Mucosa of stomach (tissue), 1 donor: ENCODE data around the gene ACTR6.
"Not testable (repeated sequence)": the region's sequence is repeated elsewhere in the genome, so short reads cannot be mapped to it uniquely, and the experiment has no call there.

Experiments
- H3K27me3 ChIP-seq: one replicate; pipeline ENCODE4 v1.7.0; 2013; ENCODE audit warnings: mild to moderate bottlenecking, low read length; ENCODE audit not compliant: control insufficient read depth, insufficient read depth
- H3K36me3 ChIP-seq: one replicate; pipeline ENCODE4 v1.7.0; 2013; ENCODE audit warnings: low read length; ENCODE audit not compliant: control insufficient read depth, insufficient read depth
- H3K4me1 ChIP-seq: one replicate; pipeline ENCODE4 v1.7.0; 2013; ENCODE audit warnings: mild to moderate bottlenecking, low read length; ENCODE audit not compliant: control insufficient read depth, insufficient read depth
- H3K4me3 ChIP-seq: one replicate; pipeline ENCODE4 v1.7.0; 2013; ENCODE audit warnings: low read length
- H3K9ac ChIP-seq: one replicate; pipeline ENCODE4 v1.7.0; 2013; ENCODE audit warnings: mild to moderate bottlenecking, low read length, moderate library complexity
- H3K9me3 ChIP-seq: one replicate; pipeline ENCODE4 v1.7.0; 2013; ENCODE audit warnings: mild to moderate bottlenecking, low read length, moderate library complexity; ENCODE audit not compliant: control insufficient read depth
- donor health status: Pancreatic carcinoma.

ACTR6 gene

DNA sequence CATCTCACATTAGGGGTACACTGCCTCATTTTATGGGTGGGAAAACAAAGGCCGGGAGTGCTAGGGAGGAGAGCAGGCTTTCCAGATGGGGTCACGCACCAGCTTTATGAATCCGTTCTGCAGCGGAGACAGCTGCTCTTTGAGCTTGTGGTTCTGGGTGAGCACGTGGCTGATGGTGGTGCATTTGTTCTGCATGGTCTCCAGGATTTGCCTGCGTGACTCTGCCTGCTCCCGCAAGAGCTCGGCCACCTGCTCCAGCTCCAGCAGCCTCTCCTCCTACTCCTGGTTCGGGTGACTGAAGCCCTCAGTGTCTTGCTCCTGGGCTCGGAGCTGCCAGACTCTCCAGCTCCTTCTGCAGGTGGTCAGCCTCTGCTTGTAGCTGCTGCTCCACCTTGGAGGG, 34.4 kb upstream of the ACTR6 start:
- H3K9me3 ChIP-seq = no peaks in the 10 kb centered on the region
- peaks cover 9% of the 10 kb centered on the region for H3K4me1 ChIP-seq
- H3K4me3 ChIP-seq = no peak overlapping the region
- no peak overlapping the region for H3K9ac ChIP-seq
- H3K36me3 ChIP-seq = no peaks in the 10 kb centered on the region
- no peaks in the 10 kb centered on the region for H3K27me3 ChIP-seq

GRCh38 chr12:100168562-100168961, 32.1 kb upstream of the ACTR6 start:
- H3K27me3 ChIP-seq = no peaks in the 10 kb centered on the region
- no peak overlapping the region for H3K4me3 ChIP-seq
- H3K9ac ChIP-seq = no peak overlapping the region
- no peaks in the 10 kb centered on the region for H3K9me3 ChIP-seq
- H3K36me3 ChIP-seq = no peaks in the 10 kb centered on the region
- H3K4me1 ChIP-seq = peaks cover 8% of the 10 kb centered on the region

- Histone ChIP-seq H3K36me3 (no peaks in the 10 kb centered on the region), H3K4me3 (no peak overlapping the region), H3K4me1 (peaks cover 2% of the 10 kb centered on the region), H3K9me3 (no peaks in the 10 kb centered on the region), H3K27me3 (no peaks in the 10 kb centered on the region), H3K9ac (no peak overlapping the region)
Measured at GRCh38 chr12:100169345-100169744, 31.3 kb upstream of the ACTR6 start.

DNA sequence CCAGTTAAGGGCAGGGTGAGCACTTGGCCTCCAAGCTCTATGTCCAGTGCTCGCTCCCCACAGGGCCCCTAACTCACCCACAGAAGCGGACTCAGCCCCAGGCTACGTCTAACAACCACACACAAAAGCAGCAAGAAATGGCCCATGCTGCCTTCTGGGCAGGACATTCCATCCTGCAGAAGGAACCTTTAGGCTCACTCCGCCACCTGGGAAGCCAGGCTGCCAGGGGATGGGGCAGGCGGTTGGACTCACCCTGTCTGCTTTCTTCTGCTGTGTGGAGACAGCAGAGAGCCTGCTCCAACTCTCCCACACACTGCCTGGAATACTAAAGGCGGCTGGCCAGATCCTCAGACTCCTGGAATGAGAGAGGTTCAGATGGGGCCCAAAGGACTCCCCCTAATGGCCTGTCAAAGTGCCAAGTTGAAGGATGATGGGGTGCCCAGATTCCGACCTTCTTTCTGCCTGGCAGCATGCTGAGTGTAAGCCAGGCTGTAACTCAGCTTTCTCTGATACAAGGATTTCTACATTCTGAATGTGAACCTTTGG, 30.2 kb upstream of the ACTR6 start:
- no peaks in the 10 kb centered on the region for H3K4me1 ChIP-seq

DNA sequence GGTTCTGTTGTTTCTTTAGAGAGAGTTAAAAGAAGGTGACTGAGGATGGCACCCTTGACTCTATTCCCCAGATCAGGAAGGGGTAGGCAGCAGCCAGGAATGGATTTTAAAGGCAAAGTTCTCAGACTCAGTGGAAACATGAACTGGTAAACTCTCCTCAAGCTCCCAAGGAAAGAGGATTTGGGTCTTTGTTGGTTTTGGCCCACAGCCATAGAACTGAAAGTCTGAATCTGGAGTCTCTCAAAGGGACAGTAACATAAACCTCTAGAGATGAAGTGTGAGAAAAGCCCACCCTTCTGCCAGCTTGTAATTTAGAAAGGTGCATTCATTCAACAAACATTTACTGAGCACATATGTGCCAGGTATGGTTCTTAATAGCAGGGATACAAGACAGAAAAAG, 29.4 kb upstream of the ACTR6 start:
- no peak overlapping the region for H3K9ac ChIP-seq
- H3K4me1 ChIP-seq = no peaks in the 10 kb centered on the region
- H3K4me3 ChIP-seq = no peak overlapping the region
- H3K27me3 ChIP-seq = no peaks in the 10 kb centered on the region
- H3K36me3 ChIP-seq = no peaks in the 10 kb centered on the region
- no peaks in the 10 kb centered on the region for H3K9me3 ChIP-seq

More for the DNA sequence above, 30.2 kb upstream of the ACTR6 start:
- Histone ChIP-seq H3K9ac (no peak overlapping the region), H3K4me3 (no peak overlapping the region), H3K27me3 (no peaks in the 10 kb centered on the region), H3K36me3 (no peaks in the 10 kb centered on the region), H3K9me3 (no peaks in the 10 kb centered on the region)

DNA sequence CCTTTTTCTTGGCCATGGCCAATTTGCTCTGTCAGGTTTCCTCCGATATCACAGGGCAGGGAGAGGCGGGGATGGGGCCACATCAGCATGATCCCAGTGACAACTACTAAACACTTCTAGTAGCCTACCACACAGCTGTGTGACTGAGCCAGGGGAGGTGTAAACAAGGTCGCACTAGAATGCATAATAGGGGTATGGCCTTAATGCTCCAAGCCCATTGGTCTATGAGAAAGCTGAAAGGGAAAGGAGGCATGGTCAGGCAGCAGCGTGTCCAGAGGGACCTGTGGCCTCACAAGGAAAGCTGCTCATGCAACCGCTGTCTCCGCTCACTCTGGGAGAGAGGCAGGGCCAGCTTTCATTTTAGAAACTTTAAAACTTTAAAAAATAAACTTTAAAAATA, 27.5 kb upstream of the ACTR6 start:
- H3K4me1 ChIP-seq = no peaks in the 10 kb centered on the region
- no peaks in the 10 kb centered on the region for H3K9me3 ChIP-seq
- H3K36me3 ChIP-seq = no peaks in the 10 kb centered on the region
- no peak overlapping the region for H3K4me3 ChIP-seq
- no peaks in the 10 kb centered on the region for H3K27me3 ChIP-seq
- H3K9ac ChIP-seq = no peak overlapping the region

- H3K9ac ChIP-seq = no peak overlapping the region
- H3K4me1 ChIP-seq = no peaks in the 10 kb centered on the region
- no peak overlapping the region for H3K4me3 ChIP-seq
- H3K27me3 ChIP-seq = no peaks in the 10 kb centered on the region
- no peaks in the 10 kb centered on the region for H3K36me3 ChIP-seq
- no peaks in the 10 kb centered on the region for H3K9me3 ChIP-seq
Measured at GRCh38 chr12:100174495-100174894, 26.1 kb upstream of the ACTR6 start.

- H3K4me1 ChIP-seq, H3K9ac ChIP-seq, H3K9me3 ChIP-seq, H3K4me3 ChIP-seq, H3K36me3 ChIP-seq, H3K27me3 ChIP-seq: not testable (repeated sequence)
Measured at GRCh38 chr12:100176493-100176892, 24.1 kb upstream of the ACTR6 start.

DNA sequence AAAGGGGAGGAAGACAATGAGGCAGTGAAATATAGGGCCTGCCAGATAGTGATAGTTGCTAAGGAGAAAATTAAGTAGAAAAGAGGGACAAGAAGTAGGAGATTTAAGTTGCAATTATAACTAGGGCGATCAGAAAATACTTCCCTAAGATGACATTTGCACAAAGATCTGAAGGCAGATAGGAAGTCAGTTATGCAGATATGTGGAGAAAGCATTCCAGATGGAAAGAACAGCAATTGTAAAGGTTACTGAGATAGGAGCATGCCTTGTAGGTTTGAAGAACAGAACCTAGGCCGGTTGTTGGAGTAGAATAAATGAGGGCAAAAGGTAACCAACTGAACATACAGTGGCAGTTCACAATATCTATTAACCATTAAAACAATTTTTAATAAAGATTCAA, 21.4 kb upstream of the ACTR6 start:
- no peaks in the 10 kb centered on the region for H3K27me3 ChIP-seq
- H3K36me3 ChIP-seq = no peaks in the 10 kb centered on the region
- no peaks in the 10 kb centered on the region for H3K4me1 ChIP-seq
- H3K9ac ChIP-seq = no peak overlapping the region
- H3K9me3 ChIP-seq = no peaks in the 10 kb centered on the region
- H3K4me3 ChIP-seq = no peak overlapping the region

DNA sequence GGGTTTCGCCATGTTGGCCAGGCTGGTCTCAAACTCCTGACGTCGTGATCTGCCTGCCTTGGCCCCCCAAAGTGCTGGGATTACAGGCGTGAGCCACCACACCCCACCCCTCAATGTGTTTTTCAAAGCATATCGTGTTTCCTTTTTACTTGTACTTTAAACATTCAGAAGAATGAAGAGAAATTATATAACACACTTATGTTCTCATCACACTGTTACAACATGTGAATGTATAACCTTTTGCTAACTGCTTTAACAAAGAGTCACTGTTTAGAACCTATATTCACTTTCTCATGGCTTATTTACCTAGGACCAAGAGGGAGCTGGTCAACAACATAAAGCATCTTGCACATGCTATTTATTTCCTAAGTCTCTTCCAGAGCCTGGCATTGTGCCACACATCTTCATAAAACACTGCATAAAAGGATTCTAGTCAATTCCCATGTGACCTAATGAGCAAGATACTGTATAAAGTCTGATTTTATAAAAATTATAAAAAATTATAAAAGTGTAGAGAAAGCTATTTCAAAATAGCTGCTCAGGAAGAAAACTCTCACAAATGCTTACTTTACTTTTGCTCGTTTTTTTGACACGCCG, 16.0 kb upstream of the ACTR6 start:
- H3K27me3 ChIP-seq = no peaks in the 10 kb centered on the region
- H3K4me3 ChIP-seq = no peak overlapping the region
- no peak overlapping the region for H3K9ac ChIP-seq
- no peaks in the 10 kb centered on the region for H3K36me3 ChIP-seq
- no peaks in the 10 kb centered on the region for H3K9me3 ChIP-seq
- no peaks in the 10 kb centered on the region for H3K4me1 ChIP-seq

DNA sequence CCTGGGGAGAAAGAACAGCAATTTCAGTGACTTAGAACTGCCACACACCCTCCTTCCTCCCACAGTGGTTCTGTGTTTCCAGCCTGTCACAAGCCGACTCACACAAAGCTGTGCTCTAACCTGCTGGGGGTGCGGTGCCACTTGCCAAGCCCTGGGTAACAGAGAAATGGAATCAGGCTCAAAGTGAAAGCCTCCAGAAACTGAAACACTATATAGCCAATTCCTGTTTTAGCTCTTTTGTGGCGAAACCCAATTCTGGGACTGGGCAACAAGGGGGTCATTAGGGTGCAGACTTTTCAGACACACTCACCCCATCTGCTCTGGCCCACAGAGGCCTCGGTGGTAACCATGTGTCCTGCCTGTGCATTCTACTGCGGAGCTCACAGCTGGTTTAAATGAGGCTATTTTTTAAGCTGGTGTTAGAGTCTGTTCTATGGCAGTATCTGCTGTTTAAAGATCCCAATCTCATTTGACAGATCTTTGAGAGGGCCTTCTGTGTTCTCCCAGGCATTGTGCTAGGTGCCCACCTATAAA, 15.2 kb upstream of the ACTR6 start:
- Histone ChIP-seq H3K27me3 (no peaks in the 10 kb centered on the region), H3K9ac (no peak overlapping the region), H3K36me3 (no peaks in the 10 kb centered on the region), H3K4me1 (no peaks in the 10 kb centered on the region), H3K4me3 (no peak overlapping the region), H3K9me3 (no peaks in the 10 kb centered on the region)

DNA sequence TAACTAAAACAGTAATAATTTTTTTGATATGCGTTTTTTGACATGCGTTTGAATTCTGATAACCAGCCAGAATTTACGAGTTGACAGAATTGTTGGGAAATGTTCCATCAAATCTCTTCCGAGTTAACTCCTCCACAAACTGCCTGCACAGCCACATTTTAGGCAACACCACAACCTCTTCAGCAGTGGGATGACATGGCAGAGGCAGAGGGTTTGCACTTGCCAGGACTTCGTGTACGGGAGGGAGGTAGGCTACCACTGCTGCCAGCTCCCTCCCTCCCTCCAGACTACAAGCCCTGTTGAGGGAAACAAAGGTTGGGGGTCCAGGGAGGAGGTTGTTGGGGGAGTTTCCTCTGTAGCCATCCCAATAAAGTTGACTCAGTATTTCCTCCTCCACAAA, 14.5 kb upstream of the ACTR6 start:
- Histone ChIP-seq H3K4me1 (no peaks in the 10 kb centered on the region), H3K9me3 (no peaks in the 10 kb centered on the region), H3K36me3 (no peaks in the 10 kb centered on the region), H3K4me3 (no peak overlapping the region), H3K27me3 (no peaks in the 10 kb centered on the region), H3K9ac (no peak overlapping the region)

DNA sequence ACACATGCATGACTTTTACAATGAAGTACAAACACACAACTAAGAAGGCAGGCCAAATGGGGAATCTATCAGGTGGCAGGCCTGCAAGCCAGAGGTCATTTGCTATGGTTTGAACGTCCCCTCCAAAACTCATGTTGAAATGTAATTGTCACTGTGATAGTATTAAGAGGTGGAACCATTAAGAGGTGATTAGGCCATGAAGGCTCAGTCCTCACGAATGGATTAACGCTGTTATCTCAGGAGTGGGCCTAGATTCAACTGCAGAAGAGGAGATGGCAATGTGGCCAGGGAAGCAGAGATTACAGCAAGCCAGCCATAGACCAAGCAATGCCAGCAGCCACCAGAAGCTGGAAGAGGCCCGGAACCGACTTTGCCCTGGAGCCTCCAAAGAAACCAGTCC, 13.5 kb upstream of the ACTR6 start:
- Histone ChIP-seq H3K9me3 (no peaks in the 10 kb centered on the region), H3K4me1 (no peaks in the 10 kb centered on the region), H3K36me3 (no peaks in the 10 kb centered on the region), H3K4me3 (no peak overlapping the region), H3K9ac (no peak overlapping the region), H3K27me3 (no peaks in the 10 kb centered on the region)
